Liver (tissue), 3 donors: Measurements from ENCODE around the gene CNOT4.

Source experiments
- CTCF ChIP-seq: fragments of 150-350 bp; IDR thresholded peaks from 2 replicates; pipeline ENCODE4 v1.5.1; 2017; ENCODE audit warnings: improper control_type of control experiment, low read depth, low read length; ENCODE audit not compliant: missing input control
- EGR1 ChIP-seq, 2 donors: IDR thresholded peaks; 2 replicates each; pipeline ENCODE4 v1.6.1; 2016 to 2018; ENCODE audit warnings: antibody characterized with exemption in 2 of 2, low read depth in 2 of 2
- FOXA2 ChIP-seq: IDR thresholded peaks from 2 replicates; pipeline ENCODE4 v1.6.1; 2016; ENCODE audit warnings: antibody characterized with exemption
- MAX ChIP-seq: IDR thresholded peaks from 2 replicates; pipeline ENCODE4 v1.6.1; 2016; ENCODE audit warnings: antibody characterized with exemption
- REST ChIP-seq: IDR thresholded peaks from 2 replicates; pipeline ENCODE4 v1.6.1; 2016; ENCODE audit warnings: antibody characterized with exemption, mild to moderate bottlenecking
- SP1 ChIP-seq: IDR thresholded peaks from 2 replicates; pipeline ENCODE4 v1.6.1; 2018; ENCODE audit warnings: antibody characterized with exemption, mild to moderate bottlenecking
- donor health status: healthy.
- donor health status: healthy.

GRCh38 chr7:135334830-135335543 is 174.9 kb downstream of the CNOT4 start:
- TF ChIP-seq CTCF (no peak), EGR1 (IDR thresholded peaks at IDR 0.05; ENCODE audit: low read depth in 2 of 2) (no peak), MAX (no peak), REST (no peak), FOXA2 (no peak), SP1 (no peak)
